ENCODE results near the gene CAPZA2. TPM values are rescaled to one million over a fixed set of nuclear protein-coding genes. Genes with fewer than 3 reads are reported as not detected.
"Not testable (repeated sequence)": the region's sequence is repeated elsewhere in the genome, so short reads cannot be mapped to it uniquely, and the experiment has no call there.

Gene CAPZA2
- polyA plus RNA-seq, 5 donors = 129 to 178 (median 159) TPM

- DNase-seq = no peak
Observed at GRCh38 chr7:116912269-116912909, 50.0 kb downstream of the CAPZA2 start.

GRCh38 chr7:116918704-116919103, 56.3 kb downstream of the CAPZA2 start:
- no peak for DNase-seq

GRCh38 chr7:116920359-116920758, 58.0 kb downstream of the CAPZA2 start:
- DNase-seq = no peak

GRCh38 chr7:116922545-116922944, 60.2 kb downstream of the CAPZA2 start:
- no peak for DNase-seq

GRCh38 chr7:116924741-116925140, 62.4 kb downstream of the CAPZA2 start:
- DNase-seq = no peak

GRCh38 chr7:116929021-116929420, 66.6 kb downstream of the CAPZA2 start:
- DNase-seq = no peak

GRCh38 chr7:116929914-116930913, 67.8 kb downstream of the CAPZA2 start:
- peak; percentile 56 to 74 for DNase-seq

- DNase-seq = no peak
Observed at GRCh38 chr7:116932566-116932965, 70.2 kb downstream of the CAPZA2 start.

- no peak for DNase-seq
Observed at GRCh38 chr7:116933465-116933864, 71.1 kb downstream of the CAPZA2 start.

- no peak for DNase-seq
Observed at GRCh38 chr7:116934580-116934979, 72.2 kb downstream of the CAPZA2 start.

GRCh38 chr7:116936844-116937243, 74.5 kb downstream of the CAPZA2 start:
- DNase-seq = not testable (repeated sequence)

GRCh38 chr7:116938678-116939077, 76.3 kb downstream of the CAPZA2 start:
- no peak for DNase-seq

GRCh38 chr7:116940689-116941370, 78.4 kb downstream of the CAPZA2 start:
- no peak for DNase-seq

GRCh38 chr7:116942504-116942903, 80.1 kb downstream of the CAPZA2 start:
- DNase-seq = no peak

GRCh38 chr7:116948934-116949333, 86.5 kb downstream of the CAPZA2 start:
- DNase-seq = peak; percentile 41 to 51

GRCh38 chr7:116949941-116950801, 87.8 kb downstream of the CAPZA2 start:
- DNase-seq = no peak

GRCh38 chr7:116950889-116951351, 88.5 kb downstream of the CAPZA2 start:
- no peak for DNase-seq

- no peak for DNase-seq
Observed at GRCh38 chr7:116951366-116952292, 89.2 kb downstream of the CAPZA2 start.

- peak; percentile 59 to 67 for DNase-seq
Observed at GRCh38 chr7:116952635-116953371, 90.4 kb downstream of the CAPZA2 start.
